Endothelial cell (in vitro differentiated cells): Measurements from ENCODE around the gene CAPN12. TPM values are rescaled to one million over a fixed set of nuclear protein-coding genes. Genes with fewer than 3 reads are reported as not detected.

Source experiments
- DNase-seq: peaks from one replicate; pipeline ENCODE4 v3.0.0; 2021; ENCODE audit warnings: low spot score
- H3K27ac Mint-ChIP-seq: one replicate; pipeline ENCODE4 v1.8.0; 2021; ENCODE audit warnings: mixed read lengths, inconsistent platforms; ENCODE audit not compliant: unreplicated experiment
- H3K27me3 Mint-ChIP-seq: one replicate; pipeline ENCODE4 v1.8.0; 2021; ENCODE audit warnings: mild to moderate bottlenecking, moderate library complexity, mixed read lengths, inconsistent platforms; ENCODE audit not compliant: unreplicated experiment
- H3K36me3 Mint-ChIP-seq: one replicate; pipeline ENCODE4 v1.8.0; 2021; ENCODE audit warnings: mild to moderate bottlenecking, low read depth, mixed read lengths, inconsistent platforms; ENCODE audit not compliant: unreplicated experiment
- H3K4me1 Mint-ChIP-seq: one replicate; pipeline ENCODE4 v1.8.0; 2021; ENCODE audit warnings: mild to moderate bottlenecking, mixed read lengths, inconsistent platforms; ENCODE audit not compliant: unreplicated experiment
- H3K4me3 Mint-ChIP-seq: one replicate; pipeline ENCODE4 v1.8.0; 2021; ENCODE audit warnings: mild to moderate bottlenecking, mixed read lengths, inconsistent platforms; ENCODE audit not compliant: unreplicated experiment
- H3K9me3 Mint-ChIP-seq: one replicate; pipeline ENCODE4 v1.8.0; 2021; ENCODE audit warnings: mixed read lengths, inconsistent platforms; ENCODE audit not compliant: unreplicated experiment
- total RNA-seq: library from RNA; stranded (reverse); fragmentation: NEBNext Ultra II Directional; extraction: Animal tissue kit (Norgen Biotek cat#: 25700); gene quantifications from one replicate; pipeline ENCODE4 v1.2.1, GENCODE V29; 2021; ENCODE audit not compliant: unreplicated experiment
- TF ChIP-seq, protein P1 (sequence below): fragments of 200-600 bp; sonication (generic); IDR thresholded peaks from one replicate; pipeline ENCODE4 v1.5.0; 2021; ENCODE audit warnings: antibody characterized with exemption; ENCODE audit not compliant: unreplicated experiment

CAPN12 gene
- total RNA-seq, 1 donor from 2014 or later: 2.9 TPM

DNA sequence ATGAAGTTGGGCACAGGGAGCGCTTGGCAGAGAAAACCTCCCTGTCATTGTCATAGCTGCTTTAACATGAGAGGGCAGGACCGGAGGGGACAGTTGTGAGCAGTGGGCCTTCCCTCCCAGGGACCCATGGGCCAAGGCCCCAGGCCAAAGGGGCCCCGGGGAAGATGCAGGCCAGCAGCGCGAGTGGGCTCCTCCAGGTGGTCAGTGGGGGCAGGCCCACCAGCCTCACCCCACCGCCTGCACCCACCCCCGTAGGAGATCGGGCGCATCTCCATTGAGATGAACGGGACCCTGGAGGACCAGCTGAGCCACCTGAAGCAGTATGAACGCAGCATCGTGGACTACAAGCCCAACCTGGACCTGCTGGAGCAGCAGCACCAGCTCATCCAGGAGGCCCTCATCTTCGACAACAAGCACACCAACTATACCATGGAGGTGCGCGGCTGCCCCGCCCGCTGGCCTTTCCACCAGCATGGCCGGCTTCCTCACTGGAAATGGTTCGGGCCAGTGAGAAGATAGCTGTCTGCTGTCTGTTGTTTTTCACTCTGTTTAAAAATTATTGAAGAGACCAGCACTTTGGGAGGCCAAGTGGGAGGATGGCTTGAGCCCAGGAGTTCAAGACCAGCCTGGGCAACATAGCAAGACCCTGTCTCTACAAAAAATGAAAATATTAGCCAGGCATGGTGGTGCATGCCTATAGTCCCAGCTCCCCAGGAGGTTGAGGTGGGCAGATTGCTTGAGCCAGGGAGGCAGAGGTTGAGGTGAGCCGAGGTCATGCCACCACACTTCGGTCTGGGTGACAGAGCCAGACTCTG is 18.6 kb downstream of the CAPN12 start:
- TF ChIP-seq, protein P1, sequence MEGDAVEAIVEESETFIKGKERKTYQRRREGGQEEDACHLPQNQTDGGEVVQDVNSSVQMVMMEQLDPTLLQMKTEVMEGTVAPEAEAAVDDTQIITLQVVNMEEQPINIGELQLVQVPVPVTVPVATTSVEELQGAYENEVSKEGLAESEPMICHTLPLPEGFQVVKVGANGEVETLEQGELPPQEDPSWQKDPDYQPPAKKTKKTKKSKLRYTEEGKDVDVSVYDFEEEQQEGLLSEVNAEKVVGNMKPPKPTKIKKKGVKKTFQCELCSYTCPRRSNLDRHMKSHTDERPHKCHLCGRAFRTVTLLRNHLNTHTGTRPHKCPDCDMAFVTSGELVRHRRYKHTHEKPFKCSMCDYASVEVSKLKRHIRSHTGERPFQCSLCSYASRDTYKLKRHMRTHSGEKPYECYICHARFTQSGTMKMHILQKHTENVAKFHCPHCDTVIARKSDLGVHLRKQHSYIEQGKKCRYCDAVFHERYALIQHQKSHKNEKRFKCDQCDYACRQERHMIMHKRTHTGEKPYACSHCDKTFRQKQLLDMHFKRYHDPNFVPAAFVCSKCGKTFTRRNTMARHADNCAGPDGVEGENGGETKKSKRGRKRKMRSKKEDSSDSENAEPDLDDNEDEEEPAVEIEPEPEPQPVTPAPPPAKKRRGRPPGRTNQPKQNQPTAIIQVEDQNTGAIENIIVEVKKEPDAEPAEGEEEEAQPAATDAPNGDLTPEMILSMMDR: no peak
- DNase-seq: no peak
- H3K4me3 Mint-ChIP-seq: no peak overlapping the region
- no peak overlapping the region for H3K27ac Mint-ChIP-seq
- no peaks in the 10 kb centered on the region for H3K9me3 Mint-ChIP-seq
- peaks cover 25% of the 10 kb centered on the region for H3K36me3 Mint-ChIP-seq
- peaks cover 30% of the 10 kb centered on the region for H3K27me3 Mint-ChIP-seq
- no peaks in the 10 kb centered on the region for H3K4me1 Mint-ChIP-seq

DNA sequence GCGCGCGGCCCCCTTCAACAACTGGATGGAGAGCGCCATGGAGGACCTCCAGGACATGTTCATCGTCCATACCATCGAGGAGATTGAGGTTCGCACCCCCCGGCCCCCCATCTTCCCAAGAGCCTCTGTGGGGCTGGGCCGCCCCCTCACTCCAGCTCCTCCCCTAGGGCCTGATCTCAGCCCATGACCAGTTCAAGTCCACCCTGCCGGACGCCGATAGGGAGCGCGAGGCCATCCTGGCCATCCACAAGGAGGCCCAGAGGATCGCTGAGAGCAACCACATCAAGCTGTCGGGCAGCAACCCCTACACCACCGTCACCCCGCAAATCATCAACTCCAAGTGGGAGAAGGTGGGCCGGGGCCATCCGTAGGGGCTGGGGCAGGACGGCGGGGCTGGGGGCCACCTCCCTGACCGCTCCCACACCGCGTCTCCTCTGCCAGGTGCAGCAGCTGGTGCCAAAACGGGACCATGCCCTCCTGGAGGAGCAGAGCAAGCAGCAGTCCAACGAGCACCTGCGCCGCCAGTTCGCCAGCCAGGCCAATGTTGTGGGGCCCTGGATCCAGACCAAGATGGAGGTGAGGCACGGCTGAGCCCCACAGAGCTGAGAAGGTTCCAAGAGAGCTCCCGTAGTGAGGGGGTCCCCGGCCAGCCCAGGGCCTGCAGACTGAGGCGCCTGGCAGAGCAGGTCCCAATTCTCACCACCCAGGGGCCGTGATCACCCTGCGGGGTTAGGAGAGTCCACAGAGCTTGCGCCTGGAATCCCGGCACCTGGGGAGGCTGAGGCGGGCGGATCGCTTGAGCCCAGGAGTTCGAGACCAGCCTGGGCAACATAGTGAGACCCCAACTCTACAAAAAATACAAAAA is 20.1 kb downstream of the CAPN12 start:
- TF ChIP-seq, protein P1: no peak
- peaks cover 23% of the 10 kb centered on the region for H3K27me3 Mint-ChIP-seq
- no peak overlapping the region for H3K4me3 Mint-ChIP-seq
- H3K4me1 Mint-ChIP-seq: no peaks in the 10 kb centered on the region
- H3K27ac Mint-ChIP-seq: no peak overlapping the region
- H3K9me3 Mint-ChIP-seq: no peaks in the 10 kb centered on the region
- peaks cover 12% of the 10 kb centered on the region for H3K36me3 Mint-ChIP-seq
- DNase-seq: no peak

DNA sequence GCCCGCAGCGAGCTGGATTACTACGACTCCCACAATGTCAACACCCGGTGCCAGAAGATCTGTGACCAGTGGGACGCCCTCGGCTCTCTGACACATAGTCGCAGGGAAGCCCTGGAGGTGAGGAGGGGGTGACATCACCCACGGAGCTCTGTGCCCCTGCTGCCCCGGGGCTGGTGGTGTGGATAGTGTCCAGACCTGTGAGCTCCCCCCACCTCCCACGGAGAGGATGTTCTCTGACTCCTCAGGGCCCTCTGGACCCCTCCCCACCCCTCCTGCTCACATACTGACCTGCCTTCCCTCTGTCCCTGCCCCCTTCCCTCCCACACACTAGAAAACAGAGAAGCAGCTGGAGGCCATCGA is 20.7 kb downstream of the CAPN12 start:
- Mint-ChIP-seq H3K27me3 (peaks cover 22% of the 10 kb centered on the region), H3K36me3 (peaks cover 12% of the 10 kb centered on the region), H3K27ac (peak overlapping the region; percentile 30), H3K9me3 (no peaks in the 10 kb centered on the region), H3K4me1 (no peaks in the 10 kb centered on the region), H3K4me3 (peak overlapping the region; percentile 47)
- DNase-seq: no peak
- TF ChIP-seq, protein P1: no peak

DNA sequence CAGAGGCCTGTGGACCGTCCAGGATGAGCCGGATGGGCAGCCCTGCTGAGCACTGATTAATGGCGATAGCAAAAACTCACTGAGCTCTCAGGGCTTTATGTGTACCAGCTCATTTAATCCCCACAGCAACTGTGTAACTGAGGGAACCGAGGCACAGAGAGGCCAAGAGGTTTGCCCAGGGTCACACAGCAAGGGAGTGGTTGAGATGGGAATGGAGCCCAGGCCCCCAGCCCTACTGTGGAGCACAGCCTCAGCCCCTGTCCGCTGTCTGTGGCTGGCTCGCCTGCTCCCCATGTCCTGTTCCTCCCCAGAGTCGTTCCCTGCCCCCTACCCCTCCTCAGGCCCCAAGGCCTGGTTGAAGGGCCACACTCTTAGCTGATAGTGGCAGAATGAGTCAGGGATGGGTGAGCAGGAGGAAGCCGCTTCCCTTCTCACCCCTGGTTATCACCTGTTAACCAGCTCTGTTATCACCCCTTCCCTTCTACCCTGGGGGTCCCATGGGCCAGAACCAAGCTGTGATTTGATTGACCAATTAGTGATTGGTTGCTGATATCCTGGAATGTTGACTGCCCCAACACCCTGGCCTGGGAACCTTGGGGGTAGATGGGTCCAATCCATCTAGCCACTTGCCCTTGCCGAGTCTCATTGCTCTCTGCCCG is 21.2 kb downstream of the CAPN12 start:
- Mint-ChIP-seq H3K36me3 (peaks cover 12% of the 10 kb centered on the region), H3K4me1 (no peaks in the 10 kb centered on the region), H3K27ac (peak overlapping the region; percentile 30), H3K27me3 (peaks cover 24% of the 10 kb centered on the region), H3K4me3 (peak overlapping the region; percentile 47), H3K9me3 (no peaks in the 10 kb centered on the region)
- DNase-seq: no peak
- TF ChIP-seq, protein P1: no peak
